Embryonic facial prominence (tissue), 1 donor: ENCODE results near the gene KLC1.
"Not testable (repeated sequence)": the region's sequence is repeated elsewhere in the genome, so short reads cannot be mapped to it uniquely, and the experiment has no call there.

Experiments
- DNase-seq: peaks from one replicate; pipeline ENCODE4 v3.0.0-alpha.2; 2016; ENCODE audit errors: extremely low spot score

The KLC1 gene

DNA sequence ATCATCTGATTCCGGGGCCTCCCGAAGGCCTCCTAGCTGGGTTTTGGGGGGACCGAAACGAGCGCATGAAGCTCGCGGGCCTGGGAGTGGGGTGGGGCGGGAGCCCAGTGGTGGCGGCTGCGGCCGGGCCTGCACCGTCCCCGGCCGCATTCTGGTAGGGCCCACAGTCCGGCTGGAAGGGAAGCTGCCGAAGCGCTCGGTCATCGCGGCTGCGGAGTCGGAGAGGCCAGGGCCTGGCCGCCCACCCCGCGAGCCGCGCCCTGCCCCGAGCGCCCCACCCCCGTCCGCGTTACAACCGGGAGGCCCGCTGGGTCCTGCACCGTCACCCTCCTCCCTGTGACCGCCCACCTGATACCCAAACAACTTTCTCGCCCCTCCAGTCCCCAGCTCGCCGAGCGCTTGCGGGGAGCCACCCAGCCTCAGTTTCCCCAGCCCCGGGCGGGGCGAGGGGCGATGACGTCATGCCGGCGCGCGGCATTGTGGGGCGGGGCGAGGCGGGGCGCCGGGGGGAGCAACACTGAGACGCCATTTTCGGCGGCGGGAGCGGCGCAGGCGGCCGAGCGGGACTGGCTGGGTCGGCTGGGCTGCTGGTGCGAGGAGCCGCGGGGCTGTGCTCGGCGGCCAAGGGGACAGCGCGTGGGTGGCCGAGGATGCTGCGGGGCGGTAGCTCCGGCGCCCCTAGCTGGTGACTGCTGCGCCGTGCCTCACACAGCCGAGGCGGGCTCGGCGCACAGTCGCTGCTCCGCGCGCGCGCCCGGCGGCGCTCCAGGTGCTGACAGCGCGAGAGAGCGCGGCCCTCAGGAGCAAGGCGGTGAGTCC lies at the start of gene KLC1:
Gene KLC1, plus strand, starts transcription at position 528 of the 819 bp plus-strand sequence. CDS start 25,354 bp downstream, outside the sequence.
- peak; percentile 62 for DNase-seq

DNA sequence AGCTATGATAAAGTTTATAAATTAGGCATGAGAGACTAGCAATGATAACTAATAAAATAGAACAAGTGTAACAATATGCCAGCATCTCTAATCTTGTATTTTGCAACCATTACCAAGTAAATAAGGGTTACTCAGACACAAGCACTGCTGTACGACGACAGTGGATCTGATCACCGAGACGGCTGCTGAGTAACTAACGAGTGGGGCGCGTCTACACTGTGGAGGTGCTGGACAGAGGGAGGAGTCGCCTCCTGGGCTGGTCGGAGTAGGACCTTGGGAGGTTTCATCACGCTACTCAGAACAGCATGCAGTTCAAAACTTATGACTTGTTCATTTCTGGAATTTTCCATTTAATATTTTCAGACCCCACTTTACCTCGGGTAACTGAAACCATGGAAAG lies 47.8 kb upstream of the KLC1 start:
- no peak for DNase-seq

DNA sequence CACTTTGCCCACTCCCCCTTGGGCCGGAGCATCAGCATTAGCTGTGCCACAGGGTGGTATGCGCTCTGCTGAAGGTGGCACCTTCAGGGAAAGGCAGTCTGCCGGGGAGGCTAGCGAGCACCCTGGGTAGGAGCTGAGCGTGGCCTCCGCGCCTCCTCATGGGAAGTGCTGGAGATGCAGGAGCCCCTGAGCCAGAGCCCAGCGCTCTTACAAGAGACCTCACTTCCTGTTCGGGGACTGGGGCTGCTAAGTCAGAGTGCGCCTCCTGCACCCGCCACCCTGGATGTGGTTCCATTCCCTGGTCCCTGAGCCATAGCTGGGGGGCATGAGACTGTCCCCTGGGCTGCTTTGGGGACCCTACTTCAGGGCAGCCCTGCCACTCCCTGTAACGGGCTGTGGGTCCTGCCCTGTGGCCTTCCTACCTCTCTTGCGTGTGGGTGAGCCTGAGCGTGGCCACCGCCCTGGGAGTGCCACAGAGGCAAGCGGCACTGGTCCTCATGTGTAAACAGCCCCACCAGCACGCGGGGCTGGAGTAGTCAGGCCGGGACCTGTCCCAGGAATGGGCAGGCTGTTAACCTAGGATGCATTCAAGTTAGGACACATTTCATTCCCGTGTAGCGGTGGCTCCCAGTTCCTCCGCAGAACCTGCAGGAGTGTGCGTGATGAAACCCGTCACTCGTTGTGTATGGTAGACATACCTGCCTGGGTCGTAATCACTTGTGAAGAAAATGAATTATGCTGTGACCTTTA lies 46.9 kb upstream of the KLC1 start:
- DNase-seq = no peak

DNA sequence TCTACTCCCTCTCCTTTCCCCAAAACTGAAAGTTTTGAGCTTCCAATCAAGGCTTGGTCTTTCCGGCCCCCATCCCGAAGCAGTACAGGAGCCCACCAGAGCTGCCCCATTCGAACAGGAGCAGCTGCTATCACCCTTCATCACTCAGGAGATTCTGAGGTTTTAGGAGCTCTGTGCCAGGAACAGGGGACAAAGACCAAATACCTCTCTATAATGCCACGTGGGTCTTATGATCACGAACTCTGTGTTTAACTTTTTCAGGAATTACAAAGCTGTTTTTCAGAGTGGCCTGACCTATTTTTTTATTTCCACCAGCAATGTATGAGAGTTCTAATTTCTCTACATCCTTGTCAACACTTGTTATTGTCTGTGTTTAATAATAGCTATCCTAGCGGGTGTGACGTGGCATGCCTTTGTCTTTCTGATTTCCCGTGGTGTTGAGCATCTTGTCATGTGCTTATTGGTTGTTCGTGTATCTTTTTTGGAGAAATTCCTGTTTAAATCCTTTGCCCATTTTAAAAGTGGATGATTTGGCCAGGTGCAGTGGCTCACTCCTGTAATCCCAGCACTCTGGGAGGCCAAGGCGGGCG lies 44.6 kb upstream of the KLC1 start:
- no peak for DNase-seq

DNA sequence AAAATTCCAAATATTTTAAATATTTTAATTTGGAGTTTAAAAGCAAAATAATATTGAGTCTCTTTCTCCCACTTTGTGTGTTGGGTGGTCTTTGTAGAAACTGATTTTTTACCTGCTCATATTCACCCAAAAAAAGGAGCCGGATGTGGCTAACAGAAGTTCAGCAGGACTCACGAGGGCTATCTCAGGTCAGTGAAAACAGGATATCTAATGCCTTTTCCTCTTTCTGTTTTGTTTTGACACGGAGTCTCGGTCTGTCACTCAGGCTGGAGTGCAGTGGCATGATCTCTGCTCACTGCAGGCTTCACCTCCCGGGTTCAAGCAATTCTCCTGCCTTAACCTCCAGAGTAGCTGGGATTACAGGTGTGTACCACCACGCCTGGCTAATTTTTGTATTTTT lies 35.4 kb upstream of the KLC1 start:
- DNase-seq = no peak

DNA sequence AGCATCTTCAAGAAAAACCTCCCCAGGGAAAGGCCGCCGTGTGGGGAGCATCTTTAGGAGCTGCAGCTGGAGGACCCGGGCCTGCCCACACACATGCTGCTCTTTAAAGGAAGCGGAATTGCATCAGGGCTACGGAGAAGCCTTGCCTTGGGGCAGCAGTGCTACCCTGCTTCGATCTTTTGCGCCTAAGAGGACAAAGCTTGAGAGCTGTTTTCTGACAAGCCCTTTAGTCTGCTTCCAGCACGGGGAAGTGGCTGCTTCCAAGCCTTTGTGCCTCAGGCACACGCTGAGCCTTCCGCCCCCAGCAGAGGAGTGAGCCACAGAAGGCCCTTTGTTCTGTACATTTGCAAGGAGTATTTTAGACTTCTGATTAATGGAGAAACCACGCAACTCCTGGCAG lies 34.7 kb upstream of the KLC1 start:
- no peak for DNase-seq

DNA sequence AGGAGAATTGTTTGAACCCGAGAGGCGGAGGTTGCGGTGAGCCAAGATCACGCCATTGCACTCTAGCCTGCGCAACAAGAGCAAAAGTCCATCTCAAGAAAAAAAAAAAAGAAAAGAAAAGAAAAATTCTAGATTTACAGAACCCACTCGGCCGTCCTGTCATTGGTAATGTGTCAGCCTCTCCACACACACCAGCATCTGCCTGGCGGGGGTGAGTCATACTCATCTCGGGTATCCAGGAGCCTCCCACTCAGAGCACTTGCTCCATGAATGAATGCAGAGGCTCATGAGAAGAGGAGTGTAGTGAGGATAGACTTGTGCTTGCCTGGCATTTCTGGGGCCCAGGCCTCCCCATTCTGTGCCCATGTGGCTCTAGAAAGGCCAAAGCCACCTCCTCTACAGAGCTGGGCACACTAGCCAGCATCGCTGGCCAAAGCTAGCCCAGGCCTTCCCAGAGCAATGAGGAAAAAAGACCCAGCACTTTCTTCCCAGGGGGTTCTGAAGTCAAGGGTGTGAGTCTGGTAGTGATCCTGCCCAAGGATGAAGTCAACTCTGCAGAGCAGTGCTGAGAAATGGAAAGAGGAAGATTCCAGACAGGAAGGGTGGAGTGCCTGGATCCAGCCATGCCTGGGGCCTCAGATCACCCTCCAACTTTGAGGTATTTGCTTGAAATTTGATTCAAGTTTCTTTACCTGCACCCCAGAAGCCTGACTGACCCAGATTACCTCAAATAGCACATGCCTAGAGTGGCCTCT lies 31.2 kb upstream of the KLC1 start:
- no peak for DNase-seq

DNA sequence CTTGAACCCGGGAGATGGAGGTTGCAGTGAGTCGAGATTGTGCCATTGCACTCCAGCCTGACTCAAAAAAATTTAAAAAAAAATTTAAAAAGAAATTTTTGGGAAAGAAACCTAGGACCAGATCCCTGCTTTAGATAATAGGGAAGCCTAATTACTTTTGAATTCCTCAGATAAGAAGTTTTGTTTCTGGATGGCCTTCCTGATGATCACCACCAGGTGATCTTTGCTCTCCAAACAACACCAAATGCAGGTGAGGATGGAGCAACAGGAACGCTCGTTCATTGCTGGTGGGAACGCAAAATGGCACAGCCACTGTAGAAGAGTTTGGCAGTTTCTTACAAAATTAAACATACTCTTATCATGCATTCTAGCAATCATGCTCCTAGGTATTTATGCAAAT lies 28.5 kb upstream of the KLC1 start:
- no peak for DNase-seq

DNA sequence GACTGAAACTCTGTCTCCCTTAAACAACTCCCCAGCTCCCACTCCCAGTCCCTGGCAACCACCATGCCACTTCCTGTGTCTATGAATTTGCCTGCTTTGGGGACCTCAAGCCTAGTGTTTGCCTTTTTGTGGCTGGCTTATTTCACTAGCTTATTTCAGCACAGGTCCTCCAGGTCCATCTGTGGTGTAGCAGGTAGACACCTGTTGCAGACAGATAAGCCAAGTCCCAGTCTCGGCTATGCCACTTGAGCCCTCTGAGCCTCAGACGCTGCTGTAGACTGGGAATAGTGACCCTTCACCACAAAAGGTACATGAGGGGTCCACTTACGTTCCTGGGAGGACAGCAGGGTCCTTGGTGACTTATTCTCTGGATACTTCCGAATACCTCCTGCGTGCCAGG lies 24.4 kb upstream of the KLC1 start:
- no peak for DNase-seq

DNA sequence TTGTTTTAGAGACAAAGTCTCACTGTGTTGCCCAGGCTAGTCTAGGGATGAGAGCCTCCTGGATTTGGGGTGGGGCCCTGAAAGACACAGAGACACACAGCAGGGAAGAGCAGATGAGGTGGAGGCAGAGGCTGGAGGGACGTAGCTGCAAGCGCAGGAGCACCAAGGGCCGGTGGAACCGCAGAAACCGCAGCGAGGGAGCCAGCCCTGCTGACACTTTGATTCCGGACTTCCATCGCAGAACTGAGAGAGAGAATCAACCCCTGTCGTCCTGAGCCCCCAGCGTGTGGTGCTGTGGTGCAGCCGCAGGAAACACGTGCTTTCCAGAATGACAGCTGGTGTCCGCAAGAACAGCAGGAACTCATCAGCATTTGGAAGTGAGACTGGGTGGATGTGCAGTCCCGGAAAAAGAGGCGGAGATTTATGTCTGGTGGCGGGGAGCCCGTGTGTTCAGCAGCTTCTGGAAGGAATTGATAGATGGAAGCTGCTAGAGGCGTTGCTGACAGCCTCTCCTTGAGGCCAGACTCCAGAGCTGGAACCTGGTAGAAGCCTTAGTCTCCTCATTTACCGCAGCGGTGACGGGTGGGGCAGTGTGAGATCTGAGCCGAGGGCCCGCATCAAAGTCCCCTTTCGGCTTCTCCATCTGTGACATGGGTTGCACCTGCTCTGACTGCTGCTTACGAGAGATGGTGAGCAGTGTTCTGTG lies 21.9 kb upstream of the KLC1 start:
- DNase-seq = peak; percentile 83

DNA sequence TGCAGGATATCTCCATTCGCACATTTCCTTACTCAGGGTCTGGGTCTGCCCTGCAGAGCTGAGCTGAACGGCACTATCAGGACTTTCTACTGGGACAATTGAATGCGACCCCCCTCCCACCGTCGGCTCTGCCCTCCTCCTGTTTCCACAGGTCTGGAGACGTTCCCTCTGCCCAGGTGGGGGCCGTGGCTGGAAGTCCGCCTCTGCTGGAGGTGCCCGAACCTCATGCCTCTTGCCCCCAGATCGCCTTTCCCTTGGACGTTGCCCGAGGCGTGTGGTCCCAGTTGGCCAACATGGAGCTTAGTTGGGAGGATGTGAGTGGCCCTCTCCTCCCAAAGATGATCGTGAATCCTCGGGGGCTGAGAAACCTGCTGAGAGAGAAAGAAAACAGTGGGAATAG lies 21.2 kb upstream of the KLC1 start:
- DNase-seq = no peak

DNA sequence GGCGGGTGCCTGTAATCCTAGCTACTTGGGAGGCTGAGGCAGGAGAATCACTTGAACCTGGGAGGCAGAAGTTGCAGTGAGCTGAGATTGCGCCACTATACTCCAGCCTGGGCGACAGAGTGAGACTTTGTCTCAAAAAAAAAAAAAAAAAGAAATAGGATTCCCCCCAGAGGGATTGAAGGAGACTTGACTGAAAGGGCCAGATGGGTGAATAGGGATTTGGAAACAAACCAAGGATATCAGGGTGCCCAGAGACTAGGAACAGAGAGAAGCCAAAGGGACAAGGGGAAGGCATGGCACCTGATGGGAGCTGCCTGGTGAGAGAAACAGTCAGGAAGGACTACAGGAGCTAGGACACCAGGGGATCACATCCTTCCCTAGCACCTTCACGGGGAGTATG lies 19.9 kb upstream of the KLC1 start:
- not testable (repeated sequence) for DNase-seq

DNA sequence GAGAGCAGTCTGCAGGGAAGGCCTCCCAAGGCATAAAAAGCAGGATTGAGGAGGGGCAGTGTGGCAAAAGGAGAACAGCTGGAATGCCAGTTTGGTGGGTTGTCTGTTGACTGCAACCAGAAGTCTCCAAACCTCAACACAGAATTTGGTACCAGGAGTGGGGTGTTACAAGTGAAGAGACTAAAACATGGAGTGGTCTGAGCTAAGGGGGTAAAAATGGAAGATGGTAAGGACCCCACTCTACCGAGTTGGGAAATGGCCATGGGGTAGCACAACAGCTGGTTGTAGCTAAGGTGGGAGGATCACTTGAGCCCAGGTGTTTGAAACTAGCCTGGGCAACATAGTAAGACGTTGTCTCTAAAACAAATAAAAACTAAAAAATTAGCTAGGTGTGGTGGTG lies 17.8 kb upstream of the KLC1 start:
- DNase-seq = no peak

DNA sequence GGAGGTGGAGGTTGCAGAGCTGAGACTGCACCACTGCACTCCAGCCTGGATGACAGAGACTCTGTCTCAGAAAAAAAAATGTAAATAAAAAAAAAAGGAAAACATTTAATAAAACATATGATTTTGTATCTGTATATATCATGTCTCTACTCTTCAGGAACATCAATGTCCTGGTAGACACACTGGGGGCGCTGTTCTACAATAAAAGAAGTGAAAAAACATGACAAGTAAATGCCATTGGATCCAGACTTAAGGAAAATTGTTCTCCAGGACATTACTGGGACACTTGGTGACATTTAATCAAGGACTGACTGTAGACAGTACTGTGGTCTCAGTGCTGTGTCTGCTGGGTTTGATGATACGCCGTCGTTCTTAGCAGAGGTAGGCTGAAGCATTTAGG lies 15.5 kb upstream of the KLC1 start:
- no peak for DNase-seq

DNA sequence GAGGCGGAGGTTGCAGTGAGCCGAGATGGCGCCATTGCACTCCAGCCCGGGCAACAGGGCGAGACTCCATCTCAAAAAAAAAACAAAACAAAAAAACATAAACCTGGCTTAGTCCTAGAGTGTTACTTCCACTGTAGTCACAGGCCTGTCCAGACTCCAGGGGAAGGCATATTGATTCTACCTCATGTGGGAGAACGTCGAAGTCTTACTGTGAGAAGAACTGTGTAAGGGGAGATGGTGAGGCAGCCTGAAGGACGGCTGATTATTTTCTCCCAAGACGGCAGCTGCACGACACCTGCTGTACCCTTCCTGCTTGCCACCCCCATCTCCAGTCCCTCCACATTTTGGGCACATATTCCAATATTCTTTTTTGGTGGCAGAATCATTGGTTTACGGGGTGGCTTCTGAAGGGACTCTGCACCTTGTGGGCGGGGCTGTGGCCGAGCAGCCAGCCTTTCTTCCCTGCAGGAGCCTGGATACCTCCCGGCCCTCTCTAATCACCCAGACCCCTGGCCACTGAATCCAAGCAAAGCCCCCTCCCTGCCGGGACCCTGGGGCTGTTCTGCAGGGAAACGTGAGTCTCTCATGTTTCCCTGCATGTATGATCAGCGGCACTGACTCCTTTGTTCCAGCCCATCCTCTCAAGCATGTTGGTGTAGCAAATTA lies 12.2 kb upstream of the KLC1 start:
- no peak for DNase-seq

DNA sequence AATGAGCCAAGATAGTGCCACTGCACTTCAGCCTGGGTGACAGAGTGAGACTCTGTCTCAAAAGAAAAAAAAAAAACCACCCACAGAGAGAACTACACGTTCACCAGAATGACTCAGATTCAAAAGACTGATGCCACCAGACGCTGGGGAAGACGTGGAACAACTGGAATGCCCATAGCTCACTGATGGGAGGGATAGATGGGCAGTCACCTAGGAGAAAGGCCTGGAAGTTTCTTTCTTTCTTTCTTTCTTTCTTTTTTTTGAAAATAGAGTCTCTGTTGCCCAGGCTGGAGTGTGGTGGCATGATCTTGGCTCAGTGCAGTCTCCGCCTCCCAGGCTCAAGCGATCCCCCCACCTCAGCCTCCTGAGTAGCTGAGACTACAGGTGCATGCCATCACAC lies 10.0 kb upstream of the KLC1 start:
- no peak for DNase-seq

DNA sequence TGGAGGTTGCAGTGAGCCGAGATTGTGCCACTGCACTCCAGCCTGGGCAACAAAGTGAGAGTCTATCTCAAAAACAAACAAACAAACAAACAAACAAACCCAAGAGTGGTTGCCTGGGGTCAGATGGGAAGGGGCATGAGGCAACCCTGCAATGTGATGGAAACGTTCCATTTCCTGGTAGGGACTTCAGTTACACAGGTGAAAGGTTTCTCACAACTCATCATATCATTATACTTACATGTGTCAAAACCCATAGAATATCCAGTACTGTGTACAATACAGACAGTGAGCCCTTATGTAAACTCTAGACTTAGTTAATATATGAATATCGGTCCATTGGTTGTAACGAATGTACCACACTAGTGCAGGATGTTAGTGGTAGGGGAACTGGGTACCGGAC lies 7.2 kb upstream of the KLC1 start:
- no peak for DNase-seq

DNA sequence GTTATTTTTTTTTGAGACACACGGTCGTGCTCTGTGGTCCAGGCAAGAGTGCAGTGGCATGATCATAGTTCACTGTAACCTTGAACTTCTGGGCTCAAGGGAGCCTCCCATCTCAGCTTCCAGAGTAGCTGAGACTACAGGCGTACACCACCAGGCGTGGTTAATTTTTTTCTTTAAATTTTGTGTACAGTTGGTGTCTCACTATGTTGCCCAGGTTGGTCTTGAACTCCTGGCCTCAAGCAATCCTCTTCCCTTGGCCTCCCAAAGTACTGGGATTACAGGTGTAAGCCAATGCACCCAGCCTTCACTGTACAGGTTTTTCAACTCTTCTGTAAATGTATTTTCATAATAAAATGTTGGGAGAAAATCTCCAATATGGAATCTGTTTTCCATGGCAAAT lies 5.7 kb upstream of the KLC1 start:
- DNase-seq = no peak

DNA sequence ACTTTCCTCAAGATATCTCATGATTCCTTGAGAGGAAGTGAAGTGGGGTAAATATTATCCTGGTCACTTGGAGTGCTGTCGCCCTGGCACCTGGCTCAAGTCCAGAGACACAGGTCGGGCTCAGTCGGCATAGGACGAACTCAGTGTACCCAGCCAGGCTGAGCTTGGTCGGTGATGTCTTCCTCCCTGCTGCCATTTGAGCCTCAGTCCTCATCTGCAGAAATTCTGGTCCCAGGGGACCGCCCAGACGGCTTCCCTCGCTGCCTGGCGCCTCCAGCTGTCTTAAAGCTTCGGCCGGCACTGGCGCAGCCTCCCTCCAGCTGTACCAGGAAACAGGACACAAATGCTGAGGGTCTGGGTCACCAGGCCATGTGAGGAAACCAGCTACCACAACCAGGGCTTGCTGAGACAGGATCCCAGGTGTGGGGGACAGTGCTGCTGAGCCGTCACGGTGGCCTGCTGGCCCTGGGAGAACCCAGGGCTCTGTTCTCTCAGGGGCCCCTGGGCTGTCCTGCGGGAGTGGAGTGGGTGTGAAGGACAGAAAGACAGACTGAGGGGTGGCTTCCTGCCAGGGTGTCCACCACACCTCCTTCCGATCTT lies 5.0 kb upstream of the KLC1 start:
- no peak for DNase-seq

DNA sequence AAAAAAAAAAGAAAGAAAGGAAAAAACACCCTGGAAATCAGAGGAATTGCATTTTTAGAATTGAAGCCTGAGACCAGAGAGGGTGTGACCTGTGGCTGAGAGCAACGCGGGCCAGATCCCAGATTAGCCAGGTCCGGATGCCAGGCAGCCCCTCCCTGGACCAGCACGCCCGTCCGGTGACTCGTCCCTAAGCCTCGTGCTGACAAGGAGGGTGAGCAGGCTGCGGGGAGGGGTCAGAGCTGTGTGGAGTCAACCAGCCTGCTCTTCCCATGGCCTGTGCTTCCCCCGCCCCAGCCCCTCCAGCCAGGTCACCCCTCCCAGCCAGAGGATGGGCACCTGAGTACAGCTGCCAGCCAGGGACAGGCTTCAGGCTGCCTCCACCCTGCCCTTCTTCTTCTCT lies 4.2 kb upstream of the KLC1 start:
- no peak for DNase-seq
